ENCODE measurements around the gene CYS1. TPM values are rescaled to one million over a fixed set of nuclear protein-coding genes. Genes with fewer than 3 reads are reported as not detected.

The CYS1 gene
- total RNA-seq, 1 experiment from 2014 or later: 3.7 TPM

- peaks cover 2 to 27% of the 10 kb centered on the region in 2 experiments; a peak in 2 of 4 replicates for H3K4me1 ChIP-seq (ENCODE audit: control insufficient read depth in 1 of 2, insufficient read depth in 2 of 2, low read length in 2 of 2)
- ChIA-PET CTCF (no interaction called here), RAD21 (ENCODE audit: low non-redundant PET in 1 of 2, low total read pairs in 2 of 2, uncharacterized antibody in 2 of 2, unreplicated experiment in 2 of 2) (no interaction called here), POLR2A (no interaction called here)
- no TSS peak for BruUV-seq (replicated peaks)
- intact Hi-C loops (cut with micrococcal nuclease): no loop called here
- H3K9me2 ChIP-seq (ENCODE audit: insufficient read depth): no peaks in the 10 kb centered on the region
- H3K9me3 ChIP-seq (ENCODE audit: control insufficient read depth in 1 of 2, insufficient read depth in 1 of 2, low read depth in 1 of 2, low read length in 2 of 2): peaks cover 4 to 8% of the 10 kb centered on the region in 2 experiments; a peak in 1 of 4 replicates
- ATAC-seq: no peak
- no peaks in the 10 kb centered on the region for H3K27me3 ChIP-seq (ENCODE audit: insufficient read depth, low read length)
- H4K20me1 ChIP-seq (ENCODE audit: insufficient read depth): no peaks in the 10 kb centered on the region
- H3K27ac ChIP-seq (ENCODE audit: low read depth, low read length): no peak overlapping the region
- DNase-seq (ENCODE audit: low read depth, low spot score): no peak
- TF ChIP-seq ZBTB33 (IDR thresholded peaks at IDR 0.05; ENCODE audit: extremely low read depth, insufficient replicate concordance, low read length) (no peak), CTCF (IDR thresholded peaks at IDR 0.05 in 2 of 3, conservative IDR thresholded peaks at IDR 0.05 in 1 of 3; ENCODE audit: borderline replicate concordance in 1 of 3, insufficient read depth in 1 of 3, low read depth in 2 of 3, low read length in 2 of 3) (no peak), REST (IDR thresholded peaks at IDR 0.05; ENCODE audit: low read depth) (no peak), RAD21 (IDR thresholded peaks at IDR 0.05; ENCODE audit: low read depth) (no peak), SP1 (IDR thresholded peaks at IDR 0.05; ENCODE audit: low read depth) (no peak), CEBPB (IDR thresholded peaks at IDR 0.05; ENCODE audit: low read depth) (no peak), JUND (IDR thresholded peaks at IDR 0.05) (no peak), TCF7L2 (IDR thresholded peaks at IDR 0.05; ENCODE audit: borderline replicate concordance, extremely low read depth, insufficient read depth, insufficient read length) (no peak), YY1 (IDR thresholded peaks at IDR 0.05; ENCODE audit: extremely low read depth, insufficient replicate concordance, low read depth, low read length) (no peak), ZNF274 (IDR thresholded peaks at IDR 0.05; ENCODE audit: low read depth, low read length) (no peak), ZFX (IDR thresholded peaks at IDR 0.05) (no peak), EGR1 (IDR thresholded peaks at IDR 0.05; ENCODE audit: low read depth) (no peak), SRF (IDR thresholded peaks at IDR 0.05; ENCODE audit: low read depth) (no peak), ATF3 (IDR thresholded peaks at IDR 0.05) (no peak)
- H2AFZ ChIP-seq (ENCODE audit: low read depth, low read length, poor library complexity, severe bottlenecking): no peak overlapping the region
- H3K4me3 ChIP-seq (replicated peaks in 1 of 2; ENCODE audit: low read depth in 1 of 2, low read length in 2 of 2): no peak overlapping the region
- H3K4me2 ChIP-seq (ENCODE audit: low read length): no peak overlapping the region
- no peaks in the 10 kb centered on the region for H3K36me3 ChIP-seq (ENCODE audit: control insufficient read depth in 1 of 2, insufficient read depth in 2 of 2, low read length in 2 of 2)
- H3K79me2 ChIP-seq (ENCODE audit: insufficient read depth, low read length): no peaks in the 10 kb centered on the region
- no peak overlapping the region for H3K9ac ChIP-seq (ENCODE audit: low read length)
Measured at GRCh38 chr2:10038123-10038522, 42.1 kb downstream of the CYS1 start.
